Activated effector memory CD4-positive, alpha-beta T cell treated with Interleukin-2 at 50 U/mL for 16 hours (primary cell): Measurements from ENCODE around the gene MICAL2.

ENCODE experiments used
- DNase-seq: peaks from one replicate; pipeline ENCODE4 v3.0.0-alpha.2; 2020

The MICAL2 gene

GRCh38 chr11:12159351-12160099 is 49.1 kb downstream of the MICAL2 start:
- DNase-seq: no peak

DNA sequence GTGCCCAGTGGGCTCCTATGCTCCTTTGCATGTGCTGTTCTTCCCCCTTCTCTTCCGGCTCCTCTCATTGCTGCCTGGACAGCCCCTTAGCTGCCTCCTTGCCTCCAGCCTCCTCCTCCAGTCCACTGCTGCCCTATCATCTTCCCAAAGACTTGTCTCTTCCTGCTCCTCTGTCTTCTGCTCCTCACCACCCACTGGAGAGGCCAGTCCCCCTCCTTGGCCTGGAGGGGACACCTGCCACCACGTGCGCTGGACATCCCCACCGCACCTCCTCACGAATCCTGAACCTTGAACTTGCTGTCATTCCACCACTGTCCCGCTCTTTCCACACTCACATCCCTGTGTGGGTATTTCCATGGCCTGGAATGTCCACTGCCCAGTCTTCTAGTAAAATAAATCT is 49.8 kb downstream of the MICAL2 start:
- DNase-seq: no peak

DNA sequence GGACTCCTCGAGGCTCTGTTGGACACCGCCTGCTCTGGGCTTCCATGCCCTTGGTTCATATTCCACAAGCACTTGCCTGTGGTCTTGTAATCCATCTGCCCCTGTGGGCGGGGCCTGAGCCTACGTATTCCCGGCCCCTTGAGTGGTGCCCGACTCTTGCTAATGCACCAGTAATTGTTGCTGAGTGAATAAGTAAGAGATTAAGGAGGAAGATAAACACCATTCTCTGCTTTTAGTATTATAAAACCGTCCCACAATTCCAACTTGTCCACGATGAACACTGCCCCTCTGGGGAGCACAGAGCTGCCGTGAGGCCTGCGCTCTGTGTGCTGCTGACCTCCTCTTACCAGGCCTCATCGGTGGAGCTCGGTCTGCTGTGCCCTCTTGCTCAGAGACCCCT is 50.3 kb downstream of the MICAL2 start:
- DNase-seq: no peak

DNA sequence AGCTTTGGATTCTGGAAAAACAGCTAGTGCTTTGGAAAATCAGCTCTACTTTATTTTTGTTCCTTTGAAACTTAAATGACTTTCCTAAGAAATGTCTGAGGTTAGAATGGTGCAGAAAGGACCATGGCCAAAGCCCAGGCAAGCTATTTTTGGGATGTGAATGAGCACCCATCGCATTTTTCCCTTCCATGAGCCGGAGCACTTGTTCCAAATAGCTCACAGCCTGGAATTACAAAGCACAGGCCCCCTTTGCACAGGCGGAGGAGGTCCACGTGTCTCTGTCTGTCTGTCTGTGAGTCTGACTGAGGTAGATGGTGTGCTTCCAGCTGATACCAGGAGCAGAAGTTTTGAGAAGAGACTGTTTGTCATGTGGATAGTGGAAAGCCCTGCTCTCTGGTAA is 50.7 kb downstream of the MICAL2 start:
- DNase-seq: no peak

DNA sequence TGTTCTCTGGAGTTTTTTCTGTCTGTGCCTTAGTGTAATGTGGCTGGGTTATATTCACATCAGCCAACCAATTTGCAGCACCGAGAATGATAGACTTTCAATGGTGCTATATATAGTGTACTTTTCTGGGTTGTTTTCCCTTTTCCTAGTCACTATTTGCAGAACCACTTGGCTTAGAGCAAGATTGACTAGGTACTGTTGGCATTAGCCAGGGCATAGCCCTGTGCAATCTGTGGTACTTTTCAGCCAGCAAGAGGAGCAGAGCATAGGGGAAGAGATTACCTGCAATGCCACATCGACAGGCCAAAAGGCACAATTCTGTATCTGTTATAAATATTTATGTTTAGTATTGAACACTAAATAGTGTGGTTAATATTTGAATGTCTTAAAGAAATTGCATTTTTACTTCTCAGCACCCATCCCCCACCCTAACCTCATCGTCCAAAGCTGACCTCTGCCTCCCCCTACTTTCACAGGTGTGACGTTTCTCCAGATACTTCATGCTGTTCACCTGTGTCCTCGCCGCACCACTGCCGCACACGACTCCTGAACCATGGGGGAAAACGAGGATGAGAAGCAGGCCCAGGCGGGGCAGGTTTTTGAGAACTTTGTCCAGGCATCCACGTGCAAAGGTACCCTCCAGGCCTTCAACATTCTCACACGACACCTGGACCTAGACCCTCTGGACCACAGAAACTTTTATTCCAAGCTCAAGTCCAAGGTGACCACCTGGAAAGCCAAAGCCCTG is 51.4 kb downstream of the MICAL2 start:
- DNase-seq: no peak

DNA sequence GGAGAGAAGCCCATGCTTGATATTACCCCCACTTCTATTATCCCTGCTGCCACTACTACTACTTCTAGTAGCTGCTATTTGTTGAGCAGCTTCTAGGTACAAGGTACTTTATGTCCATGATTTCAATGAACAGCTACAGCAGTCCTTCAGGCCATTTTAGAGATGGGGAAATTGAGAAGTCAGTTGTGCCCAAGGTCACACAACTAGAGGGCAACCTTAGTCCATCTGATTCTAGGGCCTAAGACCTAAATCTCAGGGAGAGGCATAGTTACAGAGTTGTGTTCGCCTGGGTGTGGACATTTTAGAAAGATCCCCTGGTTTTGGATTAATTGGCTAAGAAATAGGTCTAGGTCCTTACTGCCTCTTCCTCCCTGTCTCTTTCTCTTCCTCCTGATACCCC is 52.3 kb downstream of the MICAL2 start:
- no peak for DNase-seq

GRCh38 chr11:12163181-12163941 is 53.0 kb downstream of the MICAL2 start:
- DNase-seq: no peak

- no peak for DNase-seq
Measured at GRCh38 chr11:12164061-12165014, 53.9 kb downstream of the MICAL2 start.

DNA sequence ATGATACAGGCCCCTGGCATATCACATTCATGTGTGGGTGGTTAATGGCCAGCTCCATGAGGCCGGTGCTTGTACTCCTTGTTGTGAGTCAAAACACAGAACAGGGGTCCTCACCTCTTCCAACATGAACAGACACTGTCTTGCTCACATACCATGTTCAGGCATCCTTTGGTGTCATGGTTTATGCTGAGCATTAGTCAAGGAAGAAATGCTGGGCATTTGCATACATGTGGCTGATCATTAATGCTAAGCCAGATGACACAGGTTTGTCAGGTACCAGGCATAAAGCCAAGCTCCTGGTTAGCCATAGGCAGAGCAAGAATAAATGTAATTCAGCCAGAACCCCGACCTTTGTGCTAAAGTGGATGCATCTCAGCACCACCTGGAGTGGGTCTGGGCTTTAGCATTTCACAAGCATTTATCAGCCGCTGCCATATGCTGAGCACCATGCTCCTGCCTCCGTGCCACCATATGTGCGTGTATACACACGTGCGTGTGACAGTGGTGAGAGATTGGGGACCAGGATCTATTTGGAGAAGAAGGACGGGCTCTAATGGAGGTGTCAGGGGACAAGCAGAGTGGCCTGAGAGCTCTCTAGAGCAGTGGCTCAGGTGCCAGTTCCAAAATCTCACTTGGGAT is 55.0 kb downstream of the MICAL2 start:
- no peak for DNase-seq

GRCh38 chr11:12166299-12167060 is 56.1 kb downstream of the MICAL2 start:
- DNase-seq: no peak

DNA sequence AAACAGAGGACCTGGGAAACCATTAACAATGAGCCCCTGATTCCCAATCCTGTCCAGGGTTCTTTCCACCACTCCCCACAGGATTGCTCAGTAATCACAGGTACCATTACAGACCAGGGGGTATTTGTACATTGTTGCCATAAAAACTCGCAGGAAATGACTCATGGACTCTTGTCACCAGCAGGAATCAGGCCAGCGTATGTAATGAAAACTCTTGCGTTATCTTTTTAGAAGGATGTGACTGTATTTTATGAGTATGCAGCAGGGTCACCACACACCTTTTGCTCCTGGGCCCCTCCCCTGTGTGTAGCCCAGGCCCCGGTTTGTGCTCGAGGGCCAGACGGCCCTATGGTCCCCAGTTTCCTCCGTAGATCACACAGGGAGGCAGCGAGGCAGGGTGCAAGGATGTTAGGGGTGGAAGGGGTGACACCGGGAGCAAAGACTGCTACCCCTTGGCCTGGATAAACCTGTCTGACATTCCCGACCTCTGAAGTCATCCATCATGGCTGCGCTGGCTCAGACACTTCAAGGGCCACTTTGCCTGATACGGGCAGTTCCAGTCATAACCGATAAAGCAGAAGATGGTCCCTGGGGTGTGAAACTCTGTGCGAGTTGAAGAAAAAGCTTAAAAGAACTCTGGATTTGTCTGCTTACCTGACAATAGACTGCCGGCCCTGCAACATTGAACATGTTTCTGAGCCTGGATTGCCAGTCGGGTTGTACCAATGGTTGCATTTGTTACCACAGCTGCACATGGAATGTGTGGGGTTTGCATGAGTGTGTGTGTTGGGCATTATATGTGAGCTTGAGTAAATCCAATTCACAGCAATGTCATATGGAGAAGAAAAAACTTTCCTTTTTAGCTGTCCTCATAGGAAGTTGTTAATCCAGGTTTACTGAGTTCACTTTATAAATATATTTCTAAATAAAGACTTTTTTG is 56.9 kb downstream of the MICAL2 start:
- no peak for DNase-seq

DNA sequence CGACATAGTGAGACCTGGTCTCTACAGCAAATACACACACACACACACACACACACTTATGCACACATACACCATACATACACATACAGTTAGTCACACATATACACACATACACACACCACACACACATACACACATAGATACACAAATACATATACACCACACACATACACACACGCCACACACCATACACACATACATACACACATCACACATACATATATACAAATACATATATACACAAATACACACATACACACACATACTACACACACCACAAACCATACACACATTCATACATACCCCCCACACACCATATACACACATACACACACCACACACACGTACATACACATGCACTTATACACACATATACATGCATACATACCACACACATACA is 57.7 kb downstream of the MICAL2 start:
- DNase-seq: no peak

GRCh38 chr11:12169822-12170221 is 59.4 kb downstream of the MICAL2 start:
- no peak for DNase-seq

DNA sequence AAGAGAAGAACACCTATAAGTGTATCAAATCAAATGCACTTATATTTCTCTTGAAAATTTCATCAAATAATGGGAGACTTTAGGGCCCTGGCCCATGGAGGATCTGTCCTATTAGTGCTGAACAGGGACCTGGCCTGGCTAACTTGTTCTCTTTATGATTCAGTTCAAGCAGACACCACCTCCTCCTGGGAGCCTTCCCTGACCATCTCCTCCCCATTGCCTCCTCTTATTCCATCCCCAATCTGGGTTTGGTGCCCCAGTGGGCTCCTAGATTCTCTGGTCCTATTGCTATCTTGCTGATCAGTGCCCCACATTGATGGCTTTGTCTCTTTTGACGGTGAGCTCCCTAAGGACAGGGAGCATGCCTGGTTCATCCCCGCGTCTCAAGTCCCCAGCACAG is 60.1 kb downstream of the MICAL2 start:
- DNase-seq: no peak

GRCh38 chr11:12170984-12171383 is 60.6 kb downstream of the MICAL2 start:
- DNase-seq: no peak

GRCh38 chr11:12171921-12172320 is 61.5 kb downstream of the MICAL2 start:
- no peak for DNase-seq

- no peak for DNase-seq
Measured at GRCh38 chr11:12172493-12173013, 62.2 kb downstream of the MICAL2 start.

GRCh38 chr11:12173111-12173510 is 62.7 kb downstream of the MICAL2 start:
- DNase-seq: no peak

DNA sequence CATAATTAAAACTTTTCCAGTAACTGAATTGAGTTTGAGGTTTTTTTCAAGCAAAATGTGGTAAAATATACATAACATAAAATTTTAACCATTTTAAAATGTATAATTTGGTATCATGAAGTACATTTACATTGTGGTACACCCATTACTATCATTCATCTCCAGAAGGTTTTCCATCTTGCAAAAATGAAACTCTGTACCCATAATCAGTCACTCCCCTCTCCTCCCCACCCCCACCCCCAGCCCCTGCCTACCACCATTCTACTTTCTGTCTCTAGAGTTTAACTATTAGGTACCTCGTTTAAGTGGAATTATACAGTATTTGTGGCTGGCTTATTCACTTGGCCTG is 63.7 kb downstream of the MICAL2 start:
- no peak for DNase-seq
